Trophoblast cell (in vitro differentiated cells and primary cell): ENCODE results near the gene PSG11.
"Not testable (repeated sequence)": the region's sequence is repeated elsewhere in the genome, so short reads cannot be mapped to it uniquely, and the experiment has no call there.

Experiments
- DNase-seq, 2 donors: peaks; one replicate each; pipeline ENCODE4 v3.0.0-alpha.2; 2016
- H2AFZ ChIP-seq: 2 replicates; pipeline ENCODE4 v1.6.1; 2013; ENCODE audit warnings: low read length, moderate library complexity, mild to moderate bottlenecking; ENCODE audit not compliant: insufficient read depth, poor library complexity
- H2AK5ac ChIP-seq: 2 replicates; pipeline ENCODE4 v1.6.1; 2013; ENCODE audit warnings: mild to moderate bottlenecking, low read length
- H2BK120ac ChIP-seq: 2 replicates; pipeline ENCODE4 v1.6.1; 2013; ENCODE audit warnings: low read length, mild to moderate bottlenecking, moderate library complexity; ENCODE audit not compliant: insufficient read depth, poor library complexity
- H2BK12ac ChIP-seq: 2 replicates; pipeline ENCODE4 v1.6.1; 2013; ENCODE audit warnings: mild to moderate bottlenecking, low read length, moderate library complexity
- H2BK5ac ChIP-seq: 2 replicates; pipeline ENCODE4 v1.6.1; 2013; ENCODE audit warnings: low read length, low read depth, moderate library complexity, mild to moderate bottlenecking; ENCODE audit not compliant: poor library complexity
- H3K14ac ChIP-seq: 2 replicates; pipeline ENCODE4 v1.6.1; 2013; ENCODE audit warnings: mild to moderate bottlenecking, low read length
- H3K18ac ChIP-seq: 2 replicates; pipeline ENCODE4 v1.6.1; 2013; ENCODE audit warnings: mild to moderate bottlenecking, low read length
- H3K23ac ChIP-seq: 2 replicates; pipeline ENCODE4 v1.6.1; 2013; ENCODE audit warnings: low read length
- H3K27ac ChIP-seq: 2 replicates; pipeline ENCODE4 v1.5.1; 2013; ENCODE audit warnings: low read depth, mild to moderate bottlenecking, inconsistent platforms, low read length, moderate library complexity
- H3K27me3 ChIP-seq: 2 replicates; pipeline ENCODE4 v1.6.1; 2013; ENCODE audit warnings: inconsistent platforms, mild to moderate bottlenecking, low read length, moderate library complexity; ENCODE audit not compliant: insufficient read depth
- H3K36me3 ChIP-seq, 2 experiments: 1 replicate in 1 of 2; 2 replicates in 1 of 2; pipeline ENCODE4 v1.6.1; 2013; ENCODE audit warnings: low read length in 2 of 2, mild to moderate bottlenecking in 2 of 2, moderate library complexity in 1 of 2; ENCODE audit not compliant: insufficient read depth in 2 of 2, control insufficient read depth in 1 of 2
- H3K4ac ChIP-seq: 2 replicates; pipeline ENCODE4 v1.6.1; 2013; ENCODE audit warnings: low read depth, mild to moderate bottlenecking, low read length, moderate library complexity
- H3K4me1 ChIP-seq, 2 experiments: 1 replicate in 1 of 2; 2 replicates in 1 of 2; pipeline ENCODE4 v1.6.1; 2013; ENCODE audit warnings: low read length in 2 of 2, mild to moderate bottlenecking in 2 of 2, moderate library complexity in 1 of 2; ENCODE audit not compliant: insufficient read depth in 2 of 2, control insufficient read depth in 1 of 2
- H3K4me2 ChIP-seq: 2 replicates; pipeline ENCODE4 v1.6.1; 2013; ENCODE audit warnings: inconsistent platforms, mild to moderate bottlenecking, low read length, moderate library complexity
- H3K4me3 ChIP-seq: 2 replicates; pipeline ENCODE4 v1.5.1; 2013; ENCODE audit warnings: mild to moderate bottlenecking, low read depth, low read length, inconsistent platforms
- H3K79me1 ChIP-seq: one replicate; pipeline ENCODE4 v1.6.1; 2013; ENCODE audit warnings: low read length
- H3K79me2 ChIP-seq: 2 replicates; pipeline ENCODE4 v1.6.1; 2013; ENCODE audit warnings: low read length, mild to moderate bottlenecking; ENCODE audit not compliant: control insufficient read depth, insufficient read depth, poor library complexity
- H3K9ac ChIP-seq: 2 replicates; pipeline ENCODE4 v1.6.1; 2013; ENCODE audit warnings: mild to moderate bottlenecking, low read length
- H3K9me3 ChIP-seq: 2 replicates; pipeline ENCODE4 v1.6.1; 2013; ENCODE audit warnings: low read depth, mild to moderate bottlenecking, control low read depth, inconsistent platforms, low read length; ENCODE audit not compliant: insufficient read depth
- H4K12ac ChIP-seq: 2 replicates; pipeline ENCODE4 v1.6.1; 2013; ENCODE audit warnings: low read depth, mild to moderate bottlenecking, low read length, moderate library complexity
- H4K8ac ChIP-seq: 2 replicates; pipeline ENCODE4 v1.6.1; 2013; ENCODE audit warnings: low read depth, mild to moderate bottlenecking, low read length, moderate library complexity
- H4K91ac ChIP-seq: one replicate; pipeline ENCODE4 v1.6.1; 2013; ENCODE audit warnings: low read depth, mild to moderate bottlenecking, low read length, moderate library complexity
- WGBS: extraction: QIAGEN DNeasy Blood & Tissue Kit; methylation state at CpG from one replicate; pipeline ENCODE4 v1.1.7; 2013; ENCODE audit warnings: missing lambda C conversion rate; ENCODE audit not compliant: insufficient read length, insufficient coverage; ENCODE audit errors: extremely low coverage; 5-methylcytosine and 5-hydroxymethylcytosine counted together

The PSG11 gene

GRCh38 chr19:43043492-43044180 is 17.4 kb upstream of the PSG11 start:
- not testable (repeated sequence) for H2AK5ac ChIP-seq, H3K36me3 ChIP-seq, H2BK5ac ChIP-seq, H3K4me3 ChIP-seq, H4K8ac ChIP-seq, H4K91ac ChIP-seq, H3K18ac ChIP-seq, H2AFZ ChIP-seq, H3K23ac ChIP-seq, H3K9ac ChIP-seq, H3K4me1 ChIP-seq, H3K79me2 ChIP-seq, H3K27ac ChIP-seq, H2BK12ac ChIP-seq, H3K14ac ChIP-seq, H4K12ac ChIP-seq, H2BK120ac ChIP-seq, H3K4ac ChIP-seq, H3K4me2 ChIP-seq, H3K27me3 ChIP-seq, H3K9me3 ChIP-seq, H3K79me1 ChIP-seq
- peak; percentile 63 to 94 for DNase-seq
- WGBS, result no CpG with 5 or more reads among the region's 1 CpG

GRCh38 chr19:43031645-43032044 is 5.4 kb upstream of the PSG11 start:
- not testable (repeated sequence) for H2BK120ac ChIP-seq, H2AFZ ChIP-seq, H3K79me2 ChIP-seq, H4K12ac ChIP-seq, H3K27ac ChIP-seq, H3K9ac ChIP-seq, H3K27me3 ChIP-seq, H3K36me3 ChIP-seq, H3K4me1 ChIP-seq, H3K18ac ChIP-seq, H3K79me1 ChIP-seq, H4K91ac ChIP-seq, H2BK12ac ChIP-seq, H2AK5ac ChIP-seq, H4K8ac ChIP-seq, H3K4ac ChIP-seq, H3K23ac ChIP-seq, H3K4me3 ChIP-seq, H3K14ac ChIP-seq, H3K4me2 ChIP-seq, H2BK5ac ChIP-seq
- no CpG with 5 or more reads among the region's 2 CpGs for WGBS
- peak in 1 of 2 donors; percentile 52 for DNase-seq
- H3K9me3 ChIP-seq, result peaks cover 25% of the 10 kb centered on the region

GRCh38 chr19:43028866-43029265 is 2.6 kb upstream of the PSG11 start:
- H4K8ac ChIP-seq, result no peak overlapping the region
- no peak overlapping the region for H4K91ac ChIP-seq
- H3K23ac ChIP-seq, result no peak overlapping the region
- no peak overlapping the region for H4K12ac ChIP-seq
- H3K18ac ChIP-seq, result no peak overlapping the region
- DNase-seq, result peak in 1 of 2 donors; percentile 46
- no peaks in the 10 kb centered on the region for H3K79me1 ChIP-seq
- H3K9me3 ChIP-seq, result peaks cover 29% of the 10 kb centered on the region
- H3K4me2 ChIP-seq, result no peak overlapping the region
- H3K14ac ChIP-seq, result no peak overlapping the region
- no peak overlapping the region for H2AFZ ChIP-seq
- H3K4me3 ChIP-seq, result no peak overlapping the region
- no peak overlapping the region for H2BK12ac ChIP-seq
- H3K27ac ChIP-seq, result no peak overlapping the region
- H3K36me3 ChIP-seq, result no peaks in the 10 kb centered on the region
- no peak overlapping the region for H3K9ac ChIP-seq
- no peaks in the 10 kb centered on the region for H3K27me3 ChIP-seq
- H2AK5ac ChIP-seq, result no peak overlapping the region
- no peak overlapping the region for H2BK5ac ChIP-seq
- no CpG with 5 or more reads among the region's 4 CpGs for WGBS
- H3K4ac ChIP-seq, result no peak overlapping the region
- H3K4me1 ChIP-seq, result no peaks in the 10 kb centered on the region
- H3K79me2 ChIP-seq, result no peaks in the 10 kb centered on the region
- H2BK120ac ChIP-seq, result no peak overlapping the region

- not testable (repeated sequence) for H2BK5ac ChIP-seq, H3K4me3 ChIP-seq, H2BK12ac ChIP-seq, H2BK120ac ChIP-seq, H3K4me1 ChIP-seq, H3K23ac ChIP-seq, H3K27me3 ChIP-seq, H3K4me2 ChIP-seq, H3K27ac ChIP-seq, H3K9ac ChIP-seq, H4K12ac ChIP-seq, H3K79me2 ChIP-seq, H4K91ac ChIP-seq, H2AFZ ChIP-seq, H2AK5ac ChIP-seq, H3K18ac ChIP-seq, H3K79me1 ChIP-seq, H4K8ac ChIP-seq, H3K36me3 ChIP-seq, H3K4ac ChIP-seq, H3K14ac ChIP-seq
- peak in 1 of 2 donors; percentile 61 for DNase-seq
- WGBS, result no CpG with 5 or more reads among the region's 10 CpGs
- peaks cover 29% of the 10 kb centered on the region for H3K9me3 ChIP-seq
These were observed 1.7 kb upstream of the PSG11 start for GRCh38 chr19:43027985-43028384.
